ENCODE data around the gene ROBO3. TPM values are rescaled to one million over a fixed set of nuclear protein-coding genes. Genes with fewer than 3 reads are reported as not detected.

The ROBO3 gene, protein sequence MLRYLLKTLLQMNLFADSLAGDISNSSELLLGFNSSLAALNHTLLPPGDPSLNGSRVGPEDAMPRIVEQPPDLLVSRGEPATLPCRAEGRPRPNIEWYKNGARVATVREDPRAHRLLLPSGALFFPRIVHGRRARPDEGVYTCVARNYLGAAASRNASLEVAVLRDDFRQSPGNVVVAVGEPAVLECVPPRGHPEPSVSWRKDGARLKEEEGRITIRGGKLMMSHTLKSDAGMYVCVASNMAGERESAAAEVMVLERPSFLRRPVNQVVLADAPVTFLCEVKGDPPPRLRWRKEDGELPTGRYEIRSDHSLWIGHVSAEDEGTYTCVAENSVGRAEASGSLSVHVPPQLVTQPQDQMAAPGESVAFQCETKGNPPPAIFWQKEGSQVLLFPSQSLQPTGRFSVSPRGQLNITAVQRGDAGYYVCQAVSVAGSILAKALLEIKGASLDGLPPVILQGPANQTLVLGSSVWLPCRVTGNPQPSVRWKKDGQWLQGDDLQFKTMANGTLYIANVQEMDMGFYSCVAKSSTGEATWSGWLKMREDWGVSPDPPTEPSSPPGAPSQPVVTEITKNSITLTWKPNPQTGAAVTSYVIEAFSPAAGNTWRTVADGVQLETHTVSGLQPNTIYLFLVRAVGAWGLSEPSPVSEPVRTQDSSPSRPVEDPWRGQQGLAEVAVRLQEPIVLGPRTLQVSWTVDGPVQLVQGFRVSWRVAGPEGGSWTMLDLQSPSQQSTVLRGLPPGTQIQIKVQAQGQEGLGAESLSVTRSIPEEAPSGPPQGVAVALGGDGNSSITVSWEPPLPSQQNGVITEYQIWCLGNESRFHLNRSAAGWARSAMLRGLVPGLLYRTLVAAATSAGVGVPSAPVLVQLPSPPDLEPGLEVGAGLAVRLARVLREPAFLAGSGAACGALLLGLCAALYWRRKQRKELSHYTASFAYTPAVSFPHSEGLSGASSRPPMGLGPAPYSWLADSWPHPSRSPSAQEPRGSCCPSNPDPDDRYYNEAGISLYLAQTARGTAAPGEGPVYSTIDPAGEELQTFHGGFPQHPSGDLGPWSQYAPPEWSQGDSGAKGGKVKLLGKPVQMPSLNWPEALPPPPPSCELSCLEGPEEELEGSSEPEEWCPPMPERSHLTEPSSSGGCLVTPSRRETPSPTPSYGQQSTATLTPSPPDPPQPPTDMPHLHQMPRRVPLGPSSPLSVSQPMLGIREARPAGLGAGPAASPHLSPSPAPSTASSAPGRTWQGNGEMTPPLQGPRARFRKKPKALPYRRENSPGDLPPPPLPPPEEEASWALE (N-terminal part only)
- 10 to 100 TPM; 12.0 to 12.1 TPM for total RNA-seq

GRCh38 chr11:124865181-124865901 lies at the start of gene ROBO3:
TSS of gene ROBO3 (plus strand) at chr11:124865432. CDS start at chr11:124865578, 146 bp downstream.
- no peaks in the 10 kb centered on the region for H3K9me3 Mint-ChIP-seq
- H3K27ac Mint-ChIP-seq = peak within 1 kb of the TSS; percentile 14
- ChIA-PET POLR2A (no interaction called here), CTCF (interaction anchor here (0.7 to 2.2 kb wide), 6 partner anchors 11 to 119 kb away, joined by 3 to 13 read pairs (median 6); no protein-coding TSS in a partner anchor)
- peaks cover 94% of the 10 kb centered on the region for H3K27me3 Mint-ChIP-seq
- no peaks in the 10 kb centered on the region for H3K36me3 Mint-ChIP-seq (ENCODE audit: low read depth)
- H3K4me3 Mint-ChIP-seq = no peak within 1 kb of the TSS
- peaks cover 18% of the 10 kb centered on the region for H3K4me1 Mint-ChIP-seq
- no peak for DNase-seq

DNA sequence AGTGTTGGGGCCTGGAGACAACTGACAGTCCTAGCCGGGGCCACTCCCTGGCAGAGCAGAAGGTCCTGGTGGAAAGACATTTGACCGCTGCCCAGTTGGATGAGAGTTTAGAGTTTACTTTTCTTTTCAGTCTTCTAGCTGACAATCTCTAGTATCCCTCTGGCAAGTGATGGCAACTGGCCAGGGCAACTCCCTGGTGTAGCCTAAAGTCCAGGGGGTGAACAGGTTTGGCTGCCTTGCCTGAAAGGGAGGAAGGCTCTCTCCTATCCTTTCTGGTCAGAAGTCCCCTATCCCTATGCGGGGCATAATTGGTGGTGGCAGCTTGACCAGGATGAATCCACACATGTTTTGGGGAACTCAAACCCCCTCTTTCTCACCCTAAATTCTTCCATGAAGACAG lies 48.2 kb upstream of the ROBO3 start:
- DNase-seq = no peak
- Mint-ChIP-seq H3K27ac (no peak overlapping the region), H3K27me3 (peaks cover 46% of the 10 kb centered on the region), H3K9me3 (no peaks in the 10 kb centered on the region), H3K4me1 (no peaks in the 10 kb centered on the region), H3K4me3 (no peak overlapping the region), H3K36me3 (ENCODE audit: low read depth) (no peaks in the 10 kb centered on the region)
- CTCF ChIA-PET = no interaction called here
- POLR2A ChIA-PET = no interaction called here

- Mint-ChIP-seq H3K36me3 (ENCODE audit: low read depth) (no peaks in the 10 kb centered on the region), H3K4me3 (no peak overlapping the region), H3K4me1 (no peaks in the 10 kb centered on the region), H3K9me3 (no peaks in the 10 kb centered on the region), H3K27ac (no peak overlapping the region), H3K27me3 (peaks cover 34% of the 10 kb centered on the region)
- ChIA-PET POLR2A (no interaction called here), CTCF (interaction anchor here (1.0 to 1.7 kb wide), 2 partner anchors 8 to 15 kb away, joined by 3 to 4 read pairs; no protein-coding TSS in a partner anchor)
- DNase-seq = no peak
Observed at GRCh38 chr11:124821995-124822730, 43.1 kb upstream of the ROBO3 start.

DNA sequence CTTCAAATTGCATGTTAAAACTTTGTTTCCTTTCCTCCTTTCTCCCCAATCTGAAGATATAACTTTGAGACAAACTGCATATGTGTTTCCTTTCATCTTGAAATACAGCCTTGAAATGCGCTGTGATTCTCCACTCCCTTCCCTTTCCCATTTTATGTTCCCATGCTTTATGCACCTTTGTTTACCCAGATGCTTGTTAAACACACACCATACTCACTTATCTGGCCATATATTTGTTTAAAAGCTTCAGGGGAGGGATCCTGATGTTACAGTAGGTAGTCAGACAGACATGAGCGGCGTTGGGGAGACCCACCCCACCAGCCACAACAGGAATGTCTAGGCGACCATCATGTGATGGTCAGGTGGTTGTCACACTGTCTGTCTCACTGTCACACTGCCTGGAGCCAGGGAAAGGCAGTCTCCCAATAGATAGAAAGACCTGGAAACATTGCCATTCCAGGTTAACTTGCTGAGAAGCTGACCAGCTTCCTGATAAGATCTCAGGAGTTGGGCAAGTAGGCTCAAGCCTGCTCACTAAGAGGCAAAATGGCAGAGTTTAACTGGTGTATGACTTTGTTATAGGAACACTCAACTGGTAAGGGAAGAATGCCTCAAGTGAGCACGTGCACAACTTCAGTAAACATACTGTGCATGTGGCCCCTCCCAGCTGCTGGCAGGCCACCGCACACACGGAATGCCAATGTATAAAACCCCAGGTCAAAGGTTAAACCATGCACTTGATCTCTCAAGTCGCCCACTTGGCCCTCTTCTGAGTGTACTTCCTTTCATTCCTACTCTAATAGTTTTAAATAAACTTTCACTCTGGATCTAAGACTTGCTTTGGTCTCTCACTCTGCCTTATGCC lies 41.5 kb upstream of the ROBO3 start:
- DNase-seq = no peak
- Mint-ChIP-seq H3K36me3 (ENCODE audit: low read depth) (no peaks in the 10 kb centered on the region), H3K27me3 (peaks cover 24% of the 10 kb centered on the region), H3K27ac (no peak overlapping the region), H3K4me1 (no peaks in the 10 kb centered on the region), H3K9me3 (no peaks in the 10 kb centered on the region), H3K4me3 (no peak overlapping the region)
- ChIA-PET POLR2A (no interaction called here), CTCF (interaction anchor here (1.7 kb wide), 1 partner anchor 9 kb away, joined by 4 read pairs; no protein-coding TSS in a partner anchor)

GRCh38 chr11:124825876-124826275 lies 39.4 kb upstream of the ROBO3 start:
- Mint-ChIP-seq H3K36me3 (ENCODE audit: low read depth) (no peaks in the 10 kb centered on the region), H3K9me3 (no peaks in the 10 kb centered on the region), H3K27me3 (peaks cover 26% of the 10 kb centered on the region), H3K4me1 (no peaks in the 10 kb centered on the region), H3K4me3 (no peak overlapping the region), H3K27ac (no peak overlapping the region)
- DNase-seq = no peak
- POLR2A ChIA-PET = no interaction called here
- CTCF ChIA-PET = no interaction called here

DNA sequence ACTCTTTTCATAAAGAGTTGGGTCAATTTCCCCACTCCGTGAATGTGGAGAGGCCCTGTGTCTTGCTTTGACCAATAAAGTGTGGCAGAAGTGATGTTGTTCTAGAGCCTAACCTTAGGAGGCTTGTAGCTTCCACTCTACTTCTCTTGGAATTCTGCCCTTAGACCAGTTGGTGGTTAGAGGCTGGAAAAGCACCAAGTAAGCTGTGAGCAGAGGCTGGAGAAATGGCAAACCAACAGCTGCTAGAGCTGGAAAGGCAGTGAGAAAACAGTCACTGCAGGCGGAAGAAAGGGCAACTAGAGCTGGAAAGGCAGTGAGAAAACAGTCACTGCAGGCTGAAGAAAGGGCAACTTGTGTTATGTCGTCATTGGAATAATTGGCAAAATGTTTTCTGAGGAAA lies 35.2 kb upstream of the ROBO3 start:
- POLR2A ChIA-PET = no interaction called here
- no peak overlapping the region for H3K27ac Mint-ChIP-seq
- no peak for DNase-seq
- no peaks in the 10 kb centered on the region for H3K4me1 Mint-ChIP-seq
- CTCF ChIA-PET = interaction anchor here (0.9 kb wide), 1 partner anchor 170 kb away, joined by 3 read pairs; no protein-coding TSS in a partner anchor
- H3K4me3 Mint-ChIP-seq = no peak overlapping the region
- H3K36me3 Mint-ChIP-seq (ENCODE audit: low read depth) = no peaks in the 10 kb centered on the region
- no peaks in the 10 kb centered on the region for H3K9me3 Mint-ChIP-seq
- peaks cover 26% of the 10 kb centered on the region for H3K27me3 Mint-ChIP-seq

- peaks cover 29% of the 10 kb centered on the region for H3K27me3 Mint-ChIP-seq
- H3K27ac Mint-ChIP-seq = no peak overlapping the region
- H3K9me3 Mint-ChIP-seq = no peaks in the 10 kb centered on the region
- ChIA-PET CTCF (interaction anchor here (0.9 kb wide), 1 partner anchor 170 kb away, joined by 3 read pairs; no protein-coding TSS in a partner anchor), POLR2A (no interaction called here)
- no peaks in the 10 kb centered on the region for H3K36me3 Mint-ChIP-seq (ENCODE audit: low read depth)
- H3K4me1 Mint-ChIP-seq = no peaks in the 10 kb centered on the region
- DNase-seq = no peak
- H3K4me3 Mint-ChIP-seq = no peak overlapping the region
Observed at GRCh38 chr11:124830749-124831148, 34.5 kb upstream of the ROBO3 start.

DNA sequence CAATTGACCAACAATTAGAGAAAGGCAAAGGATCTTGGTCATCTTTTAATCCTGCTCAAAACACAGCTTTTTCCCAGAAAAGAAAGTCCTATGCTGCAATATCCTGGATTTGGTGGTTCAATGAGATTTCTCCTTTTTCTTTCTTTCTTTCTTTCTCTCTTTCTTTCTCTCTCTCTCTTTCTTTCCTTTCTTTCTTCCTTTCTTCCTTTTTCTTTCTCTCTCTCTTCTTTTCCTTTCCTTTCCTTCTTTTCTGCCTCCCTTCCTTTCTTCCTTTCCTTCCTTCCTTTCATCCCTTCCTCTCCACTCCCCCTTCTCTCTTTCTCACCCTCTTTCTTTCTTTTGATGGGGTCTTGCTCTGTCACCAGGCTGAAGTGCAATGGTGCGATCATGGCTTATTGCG lies 33.3 kb upstream of the ROBO3 start:
- Mint-ChIP-seq H3K36me3 (ENCODE audit: low read depth) (no peaks in the 10 kb centered on the region), H3K27me3 (peaks cover 24% of the 10 kb centered on the region), H3K9me3 (no peaks in the 10 kb centered on the region), H3K4me3 (no peak overlapping the region), H3K27ac (no peak overlapping the region), H3K4me1 (peaks cover 6% of the 10 kb centered on the region)
- no peak for DNase-seq
- POLR2A ChIA-PET = no interaction called here
- CTCF ChIA-PET = interaction anchor here (1.1 kb wide), 1 partner anchor 387 kb away, joined by 3 read pairs; no protein-coding TSS in a partner anchor

DNA sequence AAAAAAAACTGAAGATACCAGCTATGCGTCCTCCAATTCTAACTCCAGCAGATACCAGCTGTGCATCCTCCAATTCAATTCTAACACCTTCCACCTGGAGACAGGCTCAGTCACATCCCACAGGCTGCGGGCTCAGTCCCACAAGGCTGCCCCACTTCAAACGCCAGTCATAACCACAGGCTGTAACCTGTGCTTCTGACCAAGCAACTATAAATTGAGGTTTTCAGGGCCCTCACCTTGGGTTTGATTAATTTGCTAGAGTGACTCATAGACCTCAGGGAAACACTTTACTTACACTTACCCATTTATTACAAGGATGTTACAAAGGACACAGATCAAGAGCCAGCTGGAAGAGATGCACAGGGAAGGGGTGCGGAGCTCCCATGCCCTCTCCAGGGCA lies 32.7 kb upstream of the ROBO3 start:
- Mint-ChIP-seq H3K4me1 (peaks cover 12% of the 10 kb centered on the region), H3K27me3 (peaks cover 30% of the 10 kb centered on the region), H3K9me3 (no peaks in the 10 kb centered on the region), H3K27ac (no peak overlapping the region), H3K4me3 (no peak overlapping the region), H3K36me3 (ENCODE audit: low read depth) (no peaks in the 10 kb centered on the region)
- ChIA-PET CTCF (interaction anchor here (1.0 to 1.1 kb wide), 2 partner anchors 27 to 387 kb away, joined by 3 to 5 read pairs; no protein-coding TSS in a partner anchor), POLR2A (interaction anchor here (0.6 kb wide), 1 partner anchor 60 kb away, joined by 6 read pairs; no protein-coding TSS in a partner anchor)
- DNase-seq = no peak

- Mint-ChIP-seq H3K4me1 (peaks cover 12% of the 10 kb centered on the region), H3K27ac (no peak overlapping the region), H3K9me3 (no peaks in the 10 kb centered on the region), H3K27me3 (peaks cover 46% of the 10 kb centered on the region), H3K4me3 (no peak overlapping the region), H3K36me3 (ENCODE audit: low read depth) (no peaks in the 10 kb centered on the region)
- CTCF ChIA-PET = interaction anchor here (1.1 kb wide), 1 partner anchor 53 kb away, joined by 3 read pairs; no protein-coding TSS in a partner anchor
- DNase-seq = no peak
- POLR2A ChIA-PET = no interaction called here
Observed at GRCh38 chr11:124834526-124835180, 30.6 kb upstream of the ROBO3 start.
